ENCODE results near the gene RANBP3.

Gene RANBP3

DNA sequence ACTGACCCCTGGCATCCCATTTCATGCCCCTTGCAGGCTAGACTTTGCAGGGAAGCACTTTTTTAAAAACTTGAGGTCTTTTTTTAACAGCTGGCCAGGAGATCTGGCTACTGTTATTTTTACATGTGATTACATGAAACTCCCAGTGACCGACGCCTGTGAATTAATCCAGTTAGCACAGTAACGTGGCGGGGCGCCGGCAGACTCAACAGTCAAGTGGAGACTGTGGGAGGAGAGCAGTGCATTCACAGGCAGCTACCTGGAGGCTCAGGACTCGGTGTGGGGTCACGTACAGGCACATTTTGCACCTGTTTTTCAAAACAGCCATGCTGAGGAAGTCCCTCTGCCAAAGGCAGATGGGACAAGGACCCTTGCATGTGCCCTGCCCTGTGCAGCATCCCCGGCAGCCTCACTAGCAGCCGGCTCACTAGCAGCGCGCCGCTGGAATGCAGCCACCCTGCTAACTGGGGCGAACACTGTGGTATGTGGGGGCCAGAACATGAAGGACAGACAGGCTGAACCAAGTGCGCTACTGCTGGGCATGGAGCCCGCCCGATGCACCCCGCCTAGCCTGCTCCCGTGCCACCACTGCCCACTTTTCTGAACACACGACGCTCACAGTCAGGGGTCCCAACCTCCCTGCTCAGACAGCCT lies 45.2 kb downstream of the RANBP3 start:
- no peak for TF ChIP-seq GATA1 (IDR thresholded peaks at IDR 0.05; ENCODE audit: low read depth, low read length)
- TF ChIP-seq POLR2A (IDR thresholded peaks at IDR 0.05; ENCODE audit: low read length): no peak
- DNase-seq: no peak

DNA sequence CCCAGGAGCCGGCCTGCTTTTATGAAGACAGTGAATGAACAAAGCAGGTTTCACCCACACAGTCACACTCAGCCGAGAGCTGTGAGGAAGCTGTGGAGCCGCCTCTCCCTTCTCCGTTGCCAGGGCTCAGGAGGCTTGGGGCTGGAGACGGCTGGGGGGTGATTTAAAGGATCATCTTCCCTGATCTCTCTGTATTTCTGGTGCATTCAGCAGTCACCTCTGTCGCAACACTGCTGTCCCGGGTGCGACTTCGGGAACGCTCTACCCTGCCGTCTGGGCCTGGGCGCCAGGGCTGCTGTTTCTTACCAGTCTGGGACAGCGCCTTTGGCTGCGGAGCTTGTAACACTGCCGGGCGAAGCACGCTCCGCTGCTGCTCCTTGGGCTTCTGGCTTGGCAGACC lies 45.8 kb downstream of the RANBP3 start:
- DNase-seq: no peak
- TF ChIP-seq POLR2A (IDR thresholded peaks at IDR 0.05; ENCODE audit: low read length) (no peak), GATA1 (IDR thresholded peaks at IDR 0.05; ENCODE audit: low read depth, low read length) (no peak)

DNA sequence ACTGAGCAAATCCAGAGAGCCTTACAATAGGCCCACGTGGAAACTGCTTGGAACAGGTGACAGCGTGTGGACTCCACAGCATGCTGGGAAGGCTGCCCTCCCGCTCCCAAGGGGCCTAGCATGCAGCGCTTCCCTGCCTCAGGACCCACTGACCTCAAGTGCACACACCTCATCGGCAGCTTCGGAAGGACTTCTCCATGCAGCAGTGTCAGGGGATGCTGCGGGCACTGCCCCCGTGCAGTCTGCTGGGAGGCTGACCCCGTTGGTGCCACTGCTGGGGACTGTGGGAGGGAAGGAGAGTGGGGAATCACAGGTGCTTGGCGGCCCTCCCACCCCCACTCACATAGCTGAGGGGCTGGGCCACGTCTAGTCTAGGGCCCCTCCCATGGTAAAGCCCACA lies 46.7 kb downstream of the RANBP3 start:
- no peak for DNase-seq
- TF ChIP-seq GATA1 (IDR thresholded peaks at IDR 0.05; ENCODE audit: low read depth, low read length) (no peak), POLR2A (IDR thresholded peaks at IDR 0.05; ENCODE audit: low read length) (no peak)

DNA sequence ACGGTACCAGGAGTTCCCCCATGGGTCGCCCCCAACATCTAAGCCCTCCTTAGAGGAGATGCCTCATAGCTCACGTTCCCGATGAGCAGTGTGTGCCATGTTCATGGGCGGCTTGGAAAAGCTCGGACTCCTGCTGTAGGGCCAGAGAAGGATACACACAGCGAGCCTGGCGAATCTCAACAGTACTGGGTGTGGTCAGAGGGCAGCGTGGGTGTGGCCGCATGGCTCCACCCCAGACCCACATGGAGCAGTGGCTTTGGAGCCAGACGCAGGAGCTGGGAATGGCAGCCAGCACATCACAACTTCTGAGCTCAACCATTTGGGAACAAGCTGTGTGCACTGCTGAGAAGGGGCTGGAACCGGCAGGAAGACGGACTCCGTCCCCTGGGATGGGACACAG lies 48.3 kb downstream of the RANBP3 start:
- no peak for DNase-seq
- TF ChIP-seq GATA1 (IDR thresholded peaks at IDR 0.05; ENCODE audit: low read depth, low read length): no peak
- TF ChIP-seq POLR2A (IDR thresholded peaks at IDR 0.05; ENCODE audit: low read length): no peak

DNA sequence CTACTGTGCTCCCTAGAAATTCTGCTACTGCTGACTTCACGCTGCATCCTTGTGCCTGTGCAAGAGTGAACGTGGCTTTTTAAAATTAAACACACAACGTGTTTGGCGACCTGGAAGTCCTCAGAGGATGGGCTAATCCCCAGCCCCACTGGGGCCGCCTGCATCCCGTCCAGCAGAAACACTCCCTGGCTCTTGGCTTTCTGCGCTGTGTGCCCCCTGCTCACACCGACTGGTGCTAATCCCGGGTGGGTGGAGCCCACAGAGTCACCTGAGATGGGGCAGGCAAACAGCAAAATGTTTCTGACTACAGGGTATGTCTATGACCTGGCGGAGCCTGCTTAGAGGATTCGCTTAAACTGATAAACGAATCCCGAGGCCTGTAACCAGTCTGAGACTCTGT lies 48.8 kb downstream of the RANBP3 start:
- TF ChIP-seq GATA1 (IDR thresholded peaks at IDR 0.05; ENCODE audit: low read depth, low read length) (no peak), POLR2A (IDR thresholded peaks at IDR 0.05; ENCODE audit: low read length) (no peak)
- DNase-seq: no peak

DNA sequence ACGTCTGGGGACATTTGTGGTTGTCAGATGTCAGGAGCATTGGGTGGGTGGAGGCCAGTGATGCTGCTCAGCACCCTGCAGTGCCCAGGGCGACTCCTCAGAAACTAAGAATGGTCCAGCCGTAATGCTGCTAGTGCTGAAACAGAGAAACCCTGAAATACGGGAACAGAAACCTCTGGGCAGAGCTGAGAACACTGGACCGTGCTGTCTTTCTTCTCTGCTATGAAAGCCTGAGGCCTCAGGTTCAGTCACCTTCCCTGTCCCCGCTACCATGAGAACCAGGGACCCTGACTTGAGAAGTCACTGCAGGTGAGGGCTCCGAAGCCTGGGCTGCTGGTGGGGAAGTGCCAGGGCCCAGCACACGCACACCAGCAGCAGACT lies 50.5 kb downstream of the RANBP3 start:
- DNase-seq: no peak
- TF ChIP-seq POLR2A (IDR thresholded peaks at IDR 0.05; ENCODE audit: low read length) (no peak), GATA1 (IDR thresholded peaks at IDR 0.05; ENCODE audit: low read depth, low read length) (no peak)

DNA sequence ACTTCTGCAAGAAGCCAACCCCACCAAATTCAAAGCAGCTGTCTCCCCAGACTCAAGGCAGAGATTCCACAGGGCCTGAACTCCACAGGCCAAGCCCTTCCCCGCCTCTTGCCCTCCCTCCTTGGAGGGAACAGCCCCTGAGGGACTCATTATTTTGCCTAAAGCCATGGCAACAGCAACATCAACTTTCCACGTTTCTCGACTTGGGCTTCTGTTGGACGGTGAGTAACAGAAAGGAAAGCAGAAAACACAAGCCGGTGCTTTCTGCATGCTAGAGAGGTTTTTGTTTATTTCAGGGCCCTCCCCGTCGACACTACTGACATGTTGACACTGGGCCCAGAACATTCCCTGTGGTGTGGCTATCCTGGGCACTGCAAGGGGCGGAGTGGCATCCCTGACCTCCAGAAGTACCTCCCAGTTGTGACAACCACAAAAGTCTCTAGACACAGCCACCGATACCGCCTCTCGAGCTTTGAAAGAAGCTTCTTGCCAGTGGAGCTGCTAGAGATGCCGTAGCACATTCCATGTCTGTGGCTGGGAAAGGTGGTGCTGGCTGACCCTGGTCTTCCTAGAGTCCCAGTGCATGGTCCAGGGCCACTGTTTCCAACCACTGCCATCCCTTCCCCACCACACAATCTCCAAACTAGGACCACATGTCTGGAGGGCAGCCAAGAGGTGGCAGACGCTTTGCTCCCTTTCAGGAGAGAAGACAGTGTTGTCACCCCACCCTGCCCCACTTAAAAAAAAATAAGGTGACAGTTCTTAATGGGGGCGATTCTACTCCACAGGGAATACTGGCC lies 51.1 kb downstream of the RANBP3 start:
- TF ChIP-seq GATA1 (IDR thresholded peaks at IDR 0.05; ENCODE audit: low read depth, low read length) (no peak), POLR2A (IDR thresholded peaks at IDR 0.05; ENCODE audit: low read length) (no peak)
- no peak for DNase-seq

DNA sequence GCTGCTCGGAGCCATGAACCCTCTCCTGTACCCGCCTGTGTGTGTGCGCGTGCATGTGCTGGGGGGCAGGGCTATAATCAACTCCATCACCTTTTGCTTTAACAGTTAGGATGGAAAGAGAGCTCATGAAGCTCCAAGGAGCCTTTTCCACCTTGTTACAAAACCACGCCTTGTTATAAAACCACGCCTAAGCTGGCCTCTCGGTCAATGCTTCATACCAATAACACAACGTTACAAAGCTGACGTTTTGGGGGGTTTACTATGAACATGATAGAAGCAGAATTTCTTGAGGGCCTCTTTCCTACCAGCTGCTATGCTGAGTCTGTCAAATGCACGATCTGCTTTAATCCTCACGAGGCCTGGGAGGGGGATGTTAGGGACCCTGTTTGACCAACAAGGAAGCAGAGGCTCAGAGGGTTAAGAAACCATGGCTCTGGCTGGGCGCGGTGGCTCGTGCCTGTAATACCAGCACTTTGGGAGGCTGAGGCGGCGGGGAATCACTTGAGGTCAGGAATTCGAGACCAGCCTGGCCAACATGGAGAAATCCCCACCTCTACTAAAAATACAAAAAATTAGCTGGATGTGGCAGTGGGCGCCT lies 52.0 kb downstream of the RANBP3 start:
- no peak for TF ChIP-seq POLR2A (IDR thresholded peaks at IDR 0.05; ENCODE audit: low read length)
- TF ChIP-seq GATA1 (IDR thresholded peaks at IDR 0.05; ENCODE audit: low read depth, low read length): no peak
- DNase-seq: no peak

DNA sequence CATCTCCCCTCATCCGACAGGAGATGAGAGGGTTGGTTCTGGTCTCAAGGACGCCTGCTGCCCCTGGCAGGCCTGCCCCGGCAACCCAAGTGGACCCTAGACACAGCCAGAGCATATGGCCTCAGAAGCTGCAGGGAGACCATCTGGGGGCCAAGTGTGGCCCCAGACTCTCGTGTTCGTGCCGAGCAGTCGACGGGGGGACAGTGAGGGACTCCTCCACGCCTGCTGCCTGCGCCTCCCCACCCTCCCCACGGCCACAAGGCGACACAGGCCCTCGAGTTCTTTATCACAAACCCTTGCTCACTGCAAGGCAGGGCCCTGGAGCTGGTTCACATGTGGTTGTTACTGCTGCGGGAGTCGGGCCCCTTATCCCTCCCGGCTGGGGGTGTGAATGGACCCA lies 54.6 kb downstream of the RANBP3 start:
- no peak for DNase-seq
- TF ChIP-seq GATA1 (IDR thresholded peaks at IDR 0.05; ENCODE audit: low read depth, low read length): no peak

DNA sequence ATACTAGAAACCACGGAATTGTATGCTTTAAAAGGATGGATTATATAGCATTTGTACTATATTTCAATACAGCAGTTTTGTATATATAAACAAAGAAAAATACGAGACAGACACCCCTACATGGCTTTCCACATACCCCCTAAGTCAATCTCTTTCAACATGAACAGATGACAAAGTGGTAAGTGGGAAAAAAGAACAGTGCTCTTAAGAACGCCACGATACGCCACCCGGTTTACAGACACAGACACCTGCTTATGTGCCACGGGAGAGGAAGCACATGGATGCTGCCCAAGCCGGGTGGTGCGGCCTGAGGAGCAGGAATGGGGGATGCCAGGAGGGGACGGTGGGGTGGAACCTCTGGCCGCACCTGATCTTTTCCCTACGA lies 55.8 kb downstream of the RANBP3 start:
- TF ChIP-seq POLR2A (IDR thresholded peaks at IDR 0.05; ENCODE audit: low read length): no peak
- no peak for TF ChIP-seq GATA1 (IDR thresholded peaks at IDR 0.05; ENCODE audit: low read depth, low read length)
- DNase-seq: no peak

DNA sequence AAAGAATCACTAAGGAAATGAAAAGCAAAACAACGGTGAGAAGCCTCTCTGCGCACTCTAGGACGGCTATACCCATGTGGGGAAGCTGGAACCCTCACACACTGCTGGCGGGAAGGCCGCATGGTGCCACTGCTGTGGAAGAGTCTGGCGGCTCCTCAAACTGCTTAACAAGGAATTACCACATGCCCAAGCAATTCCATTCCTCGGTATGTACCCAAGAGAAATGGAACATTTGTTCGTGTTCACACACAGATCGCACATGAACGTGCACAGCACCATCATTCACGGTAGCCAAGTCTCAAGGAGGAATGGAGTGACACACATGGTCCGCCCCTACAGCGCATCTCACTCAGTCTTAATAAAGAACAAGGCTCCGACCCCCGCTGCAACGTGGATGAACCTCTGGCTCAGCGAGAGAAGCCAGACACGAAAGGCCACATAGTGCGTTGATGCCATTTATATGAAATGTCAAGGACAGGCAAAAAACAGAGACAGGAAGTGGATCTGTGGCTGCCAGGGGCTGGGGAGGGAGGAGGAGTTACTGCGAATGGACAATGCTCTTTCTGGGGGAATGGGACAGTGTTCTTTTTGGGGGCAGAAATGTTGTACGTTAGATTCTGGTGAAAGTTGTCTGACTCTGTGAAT lies 56.3 kb downstream of the RANBP3 start:
- TF ChIP-seq POLR2A (IDR thresholded peaks at IDR 0.05; ENCODE audit: low read length) (no peak), GATA1 (IDR thresholded peaks at IDR 0.05; ENCODE audit: low read depth, low read length) (no peak)
- DNase-seq: no peak

DNA sequence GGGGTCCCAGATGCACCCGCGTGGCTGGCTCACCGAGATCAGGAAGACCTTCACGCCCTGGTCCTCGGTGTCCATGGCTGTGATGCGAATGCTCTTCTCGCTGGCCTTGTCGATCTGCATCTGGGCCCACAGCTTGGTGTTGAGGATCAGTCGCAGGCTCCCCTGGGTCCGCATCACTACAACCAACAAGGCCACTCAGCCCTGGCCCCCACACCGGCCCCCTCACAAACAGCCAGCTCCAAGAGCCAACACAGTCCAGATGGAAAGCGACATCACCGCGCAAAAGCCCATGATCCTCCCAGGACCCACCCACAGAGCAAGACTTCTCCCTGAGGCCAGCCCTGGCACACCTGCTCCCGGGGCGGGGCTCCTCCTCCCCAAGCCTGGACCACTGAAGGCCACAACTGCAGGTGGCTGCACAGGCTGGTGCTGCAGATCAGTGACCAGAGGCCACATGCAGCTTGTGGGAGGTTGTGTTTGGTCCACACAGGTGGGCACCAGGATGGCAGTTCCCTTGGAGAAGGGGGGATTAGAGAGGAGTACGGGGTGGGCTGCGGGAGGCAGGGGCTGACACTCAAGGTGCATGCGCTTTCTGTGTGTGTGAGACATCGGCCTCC lies 59.4 kb downstream of the RANBP3 start:
- no peak for TF ChIP-seq GATA1 (IDR thresholded peaks at IDR 0.05; ENCODE audit: low read depth, low read length)
- no peak for TF ChIP-seq POLR2A (IDR thresholded peaks at IDR 0.05; ENCODE audit: low read length)
- DNase-seq: no peak

DNA sequence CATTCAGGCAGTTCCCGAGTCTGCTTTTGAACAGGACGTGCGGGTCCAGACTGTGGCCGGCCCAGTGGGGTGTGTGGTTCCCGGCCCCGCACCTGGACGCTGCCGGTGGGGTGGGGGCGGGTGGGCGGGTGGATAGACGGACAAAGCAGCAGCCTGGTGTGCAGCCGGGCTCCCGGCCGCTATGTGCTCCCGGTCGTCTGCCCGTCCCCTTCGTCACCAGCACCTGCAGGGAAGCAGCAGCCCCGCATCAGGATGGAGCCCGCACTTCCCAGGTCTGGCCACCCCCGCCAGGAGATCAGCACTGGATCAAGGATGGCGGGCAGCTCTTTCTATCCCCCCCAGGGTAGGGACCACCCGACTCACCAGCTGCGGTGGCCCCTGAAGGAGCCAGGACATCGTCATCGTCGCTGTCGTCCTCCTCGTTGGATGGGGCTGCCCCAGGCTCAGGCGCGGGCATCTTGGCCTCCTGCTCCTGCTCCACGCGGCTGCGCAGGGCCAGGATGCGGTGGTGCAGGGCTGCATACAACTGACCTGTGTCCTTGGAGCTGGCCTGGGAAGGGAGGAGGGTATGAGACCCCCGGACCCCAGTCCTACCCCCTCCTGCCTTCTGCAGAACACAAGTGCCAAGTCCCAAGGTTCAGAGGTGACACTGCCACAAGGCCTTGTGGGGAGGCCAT lies 60.4 kb downstream of the RANBP3 start:
- DNase-seq: no peak
- no peak for TF ChIP-seq POLR2A (IDR thresholded peaks at IDR 0.05; ENCODE audit: low read length)
- TF ChIP-seq GATA1 (IDR thresholded peaks at IDR 0.05; ENCODE audit: low read depth, low read length): no peak
